Gastrocnemius medialis (tissue), 4 donors: ENCODE results near the gene P4HA3. TPM values are rescaled to one million over a fixed set of nuclear protein-coding genes. Genes with fewer than 3 reads are reported as not detected.
A peak's percentile ranks its signal among the peaks of the same experiment; 100 is the strongest.

Source experiments
- ATAC-seq, 2 donors: fragments of 150-250 bp; one replicate each; pipeline ENCODE4 v1.9.1; 2016
- DNase-seq, 2 donors: peaks; one replicate each; pipeline ENCODE4 v3.0.0-alpha.2; 2019
- H3K27ac ChIP-seq, 4 donors: fragments of 200-600 bp; sonication (generic); 1 replicate in 1 of 4; 2 replicates in 3 of 4; pipeline ENCODE4 v1.5.1; 2016 to 2018; ENCODE audit warnings: mild to moderate bottlenecking in 2 of 4, moderate library complexity in 1 of 4
- H3K27me3 ChIP-seq, 3 donors: fragments of 200-600 bp; sonication (generic) in 2 of 3; 1 replicate in 1 of 3; 2 replicates in 2 of 3; pipeline versions ENCODE4 v1.5.1 to v1.6.0; 2016 to 2019; ENCODE audit warnings: mild to moderate bottlenecking in 1 of 3, moderate library complexity in 1 of 3
- H3K36me3 ChIP-seq, 2 donors: fragments of 200-600 bp; sonication (generic) in 1 of 2; one replicate each; pipeline ENCODE4 v1.5.1; 2017 to 2018
- H3K4me1 ChIP-seq, 2 donors: fragments of 200-600 bp; sonication (generic) in 1 of 2; one replicate each; pipeline ENCODE4 v1.5.1; 2016 to 2017; ENCODE audit warnings: mild to moderate bottlenecking in 2 of 2
- H3K4me3 ChIP-seq, 4 donors: fragments of 200-600 bp; sonication (generic) in 3 of 4; 1 replicate in 1 of 4; 2 replicates in 3 of 4; pipeline ENCODE4 v1.5.1; 2016 to 2019; ENCODE audit warnings: mild to moderate bottlenecking in 2 of 4
- H3K9me3 ChIP-seq, 3 donors: fragments of 200-600 bp; sonication (generic) in 2 of 3; 1 replicate in 1 of 3; 2 replicates in 2 of 3; pipeline ENCODE4 v1.5.1; 2016 to 2019
- CTCF ChIP-seq, 5 experiments: fragments of 450-650 bp in 3 of 5; fragments of 200-600 bp in 2 of 5; sonication (generic) in 2 of 5; IDR thresholded peaks in 4 of 5; conservative IDR thresholded peaks in 1 of 5; 1 replicate in 4 of 5; 2 replicates in 1 of 5; pipeline ENCODE4 v1.5.1; 2016 to 2019; ENCODE audit warnings: antibody characterized with exemption in 5 of 5, mild to moderate bottlenecking in 3 of 5, moderate library complexity in 3 of 5
- POLR2A ChIP-seq, 2 donors: fragments of 450-650 bp; IDR thresholded peaks; one replicate each; pipeline ENCODE4 v1.6.1; 2017; ENCODE audit warnings: antibody characterized with exemption in 2 of 2, mild to moderate bottlenecking in 2 of 2, moderate library complexity in 2 of 2
- in situ Hi-C, 4 donors: fragments of 200-750 bp; cut with MboI; loops; one replicate each; pipeline versions ENCODE4 v1.15.0 to v1.8.0; 2017; ENCODE audit warnings: low sequenced_read_pairs in 4 of 4
- intact Hi-C: fragments of 100-400 bp; cut with DNase I; formaldehyde crosslinking; loops from one replicate; pipeline ENCODE4 v1.15.1; 2023; ENCODE audit warnings: low total_unique reads
- total RNA-seq, 4 donors: library from RNA; depleted of rRNA; stranded (reverse); fragments of >200 nt; gene quantifications; one replicate each; pipeline versions ENCODE4 v1.1.0 to v1.2.3, GENCODE V29; 2016

Gene P4HA3
- total RNA-seq, 4 donors from 2014 or later = 0.09 TPM; not detected in 3

DNA sequence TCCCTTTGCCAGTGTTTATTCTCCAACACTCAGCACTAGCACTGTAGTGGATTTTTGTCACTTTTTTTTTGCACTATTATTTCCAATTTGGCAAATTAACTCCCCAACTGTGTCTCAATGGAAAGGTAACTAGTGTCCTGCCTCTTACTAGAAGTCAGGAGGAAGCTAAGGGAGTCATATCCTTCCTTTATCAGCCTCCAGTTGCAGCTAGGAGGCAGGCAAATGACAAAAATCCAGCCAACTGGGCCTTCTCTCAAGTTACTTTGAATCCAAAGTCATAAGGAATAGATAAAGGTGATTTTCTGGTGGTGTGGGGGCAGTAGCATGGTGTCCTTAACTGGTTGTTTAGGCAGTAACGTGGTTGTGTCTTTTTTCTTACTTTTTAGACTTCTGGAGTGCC, 15.6 kb upstream of the P4HA3 start:
- Histone ChIP-seq H3K4me1 (peaks cover 25 to 40% of the 10 kb centered on the region in 2 donors), H3K4me3 (no peak overlapping the region), H3K36me3 (no peaks in the 10 kb centered on the region), H3K27me3 (no peaks in the 10 kb centered on the region), H3K9me3 (no peaks in the 10 kb centered on the region), H3K27ac (peak overlapping the region in 1 of 4 donors; percentile 93)
- in situ Hi-C loops (no loop called here), intact Hi-C loops (loop anchor here (5.0 kb wide), 1 partner anchor 70 kb away; the partner anchor contains the start of gene PGM2L1)
- TF ChIP-seq POLR2A (IDR thresholded peaks at IDR 0.05) = no peak
- ATAC-seq (no peak), DNase-seq (no peak)

DNA sequence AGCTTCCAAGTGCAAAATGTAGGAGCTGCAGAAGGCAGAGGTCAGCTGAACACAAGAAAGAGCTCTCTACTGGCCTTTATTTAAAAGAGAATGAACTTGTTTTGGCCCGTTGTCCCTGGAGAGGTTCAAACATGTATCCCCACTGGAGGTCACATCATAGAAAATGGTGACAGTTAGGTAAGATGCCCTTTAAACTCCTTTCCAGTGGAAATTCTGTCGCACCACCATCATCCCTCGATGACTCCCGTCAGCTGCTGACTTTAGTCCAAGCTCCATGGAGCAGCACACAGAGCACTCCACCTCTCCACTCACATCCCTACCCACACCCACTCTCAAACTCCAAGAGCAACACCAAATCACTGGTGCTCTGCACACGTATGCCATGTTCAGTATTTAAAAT, 15.2 kb upstream of the P4HA3 start:
- DNase-seq (no peak), ATAC-seq (no peak)
- no peaks in the 10 kb centered on the region for H3K27me3 ChIP-seq
- no peak for TF ChIP-seq POLR2A (IDR thresholded peaks at IDR 0.05)
- no peak for TF ChIP-seq CTCF (IDR thresholded peaks at IDR 0.05 in 4 of 5, conservative IDR thresholded peaks at IDR 0.05 in 1 of 5)
- in situ Hi-C loops = no loop called here
- H3K27ac ChIP-seq = peak overlapping the region; percentile 84 to 93 (median 88)
- H3K36me3 ChIP-seq = no peaks in the 10 kb centered on the region
- no peak overlapping the region for H3K4me3 ChIP-seq
- H3K9me3 ChIP-seq = no peaks in the 10 kb centered on the region
- intact Hi-C loops = loop anchor here (5.0 kb wide), 1 partner anchor 71 kb away; the partner anchor contains the start of gene PGM2L1
- peaks cover 29 to 44% of the 10 kb centered on the region in 2 donors for H3K4me1 ChIP-seq

GRCh38 chr11:74325649-74326645, 14.5 kb upstream of the P4HA3 start:
- H3K27ac ChIP-seq = peak overlapping the region; percentile 84 to 93 (median 88)
- DNase-seq (peak; percentile 93 to 99), ATAC-seq (peak; percentile 97)
- no peak overlapping the region for H3K4me3 ChIP-seq
- H3K9me3 ChIP-seq = no peaks in the 10 kb centered on the region
- peaks cover 31 to 47% of the 10 kb centered on the region in 2 donors for H3K4me1 ChIP-seq
- in situ Hi-C loops (no loop called here), intact Hi-C loops (loop anchor here (1.0 to 5.0 kb wide), 2 partner anchors 15 to 71 kb away; partner anchors contain the start of genes P4HA3 and PGM2L1)
- TF ChIP-seq POLR2A (IDR thresholded peaks at IDR 0.05) (peak in 1 of 2 donors; percentile 15), CTCF (IDR thresholded peaks at IDR 0.05 in 4 of 5, conservative IDR thresholded peaks at IDR 0.05 in 1 of 5) (no peak)
- H3K36me3 ChIP-seq = no peaks in the 10 kb centered on the region
- H3K27me3 ChIP-seq = no peaks in the 10 kb centered on the region

DNA sequence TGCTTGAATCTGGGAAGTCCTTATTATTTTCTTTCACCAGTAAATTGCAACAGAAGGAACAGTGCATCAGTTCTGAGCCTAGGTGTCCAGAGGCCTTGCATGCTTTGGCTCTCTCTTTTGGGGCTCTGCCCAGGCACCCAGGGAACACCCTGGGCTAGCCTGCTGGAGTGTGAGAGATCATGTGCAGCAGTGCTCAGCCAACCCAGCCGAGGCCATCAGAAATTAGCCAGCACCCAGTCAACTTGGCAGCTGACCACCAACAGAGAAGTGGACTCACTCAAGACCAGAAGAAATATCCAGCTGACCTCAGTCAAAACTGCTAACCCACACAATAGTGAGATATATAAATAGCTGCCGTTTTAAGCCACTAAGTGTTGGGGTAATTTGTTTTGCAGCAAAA, 11.2 kb upstream of the P4HA3 start:
- Histone ChIP-seq H3K4me1 (peaks cover 31 to 57% of the 10 kb centered on the region in 2 donors), H3K4me3 (no peak overlapping the region)
- in situ Hi-C loops = no loop called here

More for the DNA sequence above, 11.2 kb upstream of the P4HA3 start:
- DNase-seq = peak; percentile 82 to 91
- TF ChIP-seq POLR2A (IDR thresholded peaks at IDR 0.05) (no peak), CTCF (IDR thresholded peaks at IDR 0.05 in 4 of 5, conservative IDR thresholded peaks at IDR 0.05 in 1 of 5) (no peak)
- H3K36me3 ChIP-seq = no peaks in the 10 kb centered on the region
- no peaks in the 10 kb centered on the region for H3K9me3 ChIP-seq
- peak overlapping the region; percentile 67 to 79 (median 73) for H3K27ac ChIP-seq
- no peaks in the 10 kb centered on the region for H3K27me3 ChIP-seq
- ATAC-seq = peak; percentile 52 to 70
- intact Hi-C loops = loop anchor here (5.0 kb wide), 1 partner anchor 120 kb away; no protein-coding TSS in a partner anchor
